NCI-H748 treated with DMSO at 0.1 percent for 48 hours (cell line): ENCODE results near the gene MBL2.

Experiments used
- DNase-seq: peaks from one replicate; lab custom pipeline; 2025; lab: John Stamatoyannopoulos, UW

MBL2 gene

GRCh38 chr10:52740155-52740549, 32.4 kb downstream of the MBL2 start:
- no peak for DNase-seq

DNA sequence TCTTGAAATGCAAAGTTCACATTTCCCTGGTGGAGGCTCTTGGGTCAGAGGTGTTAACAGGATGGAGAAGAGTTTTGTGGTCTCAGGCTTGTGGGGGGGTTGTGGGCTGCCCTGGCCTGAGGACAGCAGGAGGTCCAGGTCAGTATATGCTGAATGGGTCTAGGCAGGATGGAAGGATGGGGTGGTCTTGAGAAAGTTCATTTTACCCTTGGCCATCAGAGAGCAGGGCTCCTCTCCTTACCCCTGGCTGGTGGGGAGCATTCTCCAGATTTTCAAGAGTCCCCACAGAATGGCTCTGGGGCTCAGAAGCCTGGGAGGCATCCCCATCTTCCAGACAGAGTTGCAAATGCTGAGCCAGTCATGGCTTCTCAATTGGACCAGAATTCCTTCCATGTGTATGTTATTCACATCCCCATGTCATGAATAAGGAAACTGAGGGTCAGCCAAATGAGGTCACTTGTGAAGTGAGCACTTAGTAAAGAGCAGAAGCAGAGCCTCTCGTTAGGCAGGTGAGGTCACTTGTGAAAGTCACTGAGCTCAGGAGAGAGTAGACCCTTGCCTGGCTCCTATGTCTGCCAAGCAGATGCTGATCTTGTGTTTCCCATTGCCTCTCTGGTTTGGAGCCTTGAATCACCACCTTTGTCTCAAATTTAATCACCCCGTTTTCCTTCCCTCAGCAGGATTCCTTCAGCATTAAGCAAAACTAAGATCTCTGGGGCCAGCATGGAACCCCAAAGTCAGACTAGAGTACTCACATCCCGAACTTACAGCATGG, 33.0 kb downstream of the MBL2 start:
- DNase-seq = no peak

- DNase-seq = no peak
Measured at GRCh38 chr10:52738951-52739350, 33.6 kb downstream of the MBL2 start.

GRCh38 chr10:52729271-52730104, 43.1 kb downstream of the MBL2 start:
- peak; percentile 0 for DNase-seq

GRCh38 chr10:52720018-52720417, 52.6 kb downstream of the MBL2 start:
- no peak for DNase-seq
